Keratinocyte (primary cell): ENCODE data around the gene CDK13. TPM values are rescaled to one million over a fixed set of nuclear protein-coding genes. Genes with fewer than 3 reads are reported as not detected.

Source experiments
- DNase-seq: peaks from one replicate; pipeline ENCODE4 v3.0.0-alpha.2; 2011; ENCODE audit warnings: low read depth, missing footprints, low spot score
- FAIRE-seq: peaks from 2 replicates; lab custom pipeline; 2011; peaks lifted over from hg19 to GRCh38; lab: Jason Lieb, UNC
- H2AFZ ChIP-seq: 2 replicates; pipeline ENCODE4 v1.6.0; 2012; ENCODE audit warnings: low read length, control low read depth, inconsistent platforms; ENCODE audit not compliant: control insufficient read depth
- H3K27ac ChIP-seq: 2 replicates; pipeline ENCODE4 v1.5.1; 2011; ENCODE audit warnings: low read length; ENCODE audit not compliant: control insufficient read depth, insufficient read depth
- H3K27me3 ChIP-seq: 3 replicates; pipeline ENCODE4 v1.6.0; 2011; ENCODE audit warnings: low read length; ENCODE audit not compliant: control insufficient read depth, insufficient read depth; ENCODE audit errors: extremely low read depth
- H3K36me3 ChIP-seq, 2 experiments: 2 replicates in 1 of 2; 3 replicates in 1 of 2; pipeline ENCODE4 v1.5.1; 2011; ENCODE audit warnings: low read length in 2 of 2, mild to moderate bottlenecking in 1 of 2; ENCODE audit not compliant: control insufficient read depth in 2 of 2, insufficient read depth in 2 of 2; ENCODE audit errors: extremely low read depth in 1 of 2
- H3K4me1 ChIP-seq: 3 replicates; pipeline ENCODE4 v1.5.1; 2011; ENCODE audit warnings: low read length; ENCODE audit not compliant: control insufficient read depth, insufficient read depth; ENCODE audit errors: extremely low read depth
- H3K4me2 ChIP-seq: 3 replicates; pipeline ENCODE4 v1.6.0; 2011; ENCODE audit warnings: low read depth, low read length; ENCODE audit not compliant: control insufficient read depth, insufficient read depth; ENCODE audit errors: extremely low read depth
- H3K4me3 ChIP-seq, 3 experiments: fragments of 200-600 bp in 1 of 3; sonication (generic) in 1 of 3; 2 replicates in 2 of 3; 3 replicates in 1 of 3; pipeline ENCODE4 v1.5.1; 2011 to 2016; ENCODE audit warnings: low read length in 3 of 3, mild to moderate bottlenecking in 3 of 3, control low read depth in 2 of 3, inconsistent platforms in 1 of 3, low read depth in 1 of 3, mixed read lengths in 1 of 3, mixed run types in 1 of 3, moderate library complexity in 1 of 3; ENCODE audit not compliant: control insufficient read depth in 2 of 3, insufficient read depth in 2 of 3; ENCODE audit errors: extremely low read depth in 1 of 3
- H3K79me2 ChIP-seq: 2 replicates; pipeline ENCODE4 v1.6.0; 2012; ENCODE audit warnings: low read length; ENCODE audit not compliant: control insufficient read depth, insufficient read depth
- H3K9ac ChIP-seq: 3 replicates; pipeline ENCODE4 v1.6.0; 2011; ENCODE audit warnings: low read length; ENCODE audit not compliant: control insufficient read depth, insufficient read depth; ENCODE audit errors: extremely low read depth
- H3K9me1 ChIP-seq: 3 replicates; pipeline ENCODE4 v1.6.0; 2011; ENCODE audit warnings: low read length; ENCODE audit not compliant: control insufficient read depth, insufficient read depth; ENCODE audit errors: extremely low read depth
- H3K9me3 ChIP-seq: 2 replicates; pipeline ENCODE4 v1.5.1; 2012; ENCODE audit warnings: low read depth, low read length; ENCODE audit not compliant: control insufficient read depth
- H4K20me1 ChIP-seq: 3 replicates; pipeline ENCODE4 v1.6.0; 2011; ENCODE audit warnings: low read length; ENCODE audit not compliant: control insufficient read depth, insufficient read depth; ENCODE audit errors: extremely low read depth
- CTCF ChIP-seq, 3 experiments: IDR thresholded peaks in 1 of 3; conservative IDR thresholded peaks in 1 of 3; optimal IDR thresholded peaks in 1 of 3; 2 replicates in 2 of 3; 3 replicates in 1 of 3; pipeline versions ENCODE3 to v1.5.1; 2011; ENCODE audit warnings: low read length in 3 of 3, mild to moderate bottlenecking in 3 of 3, moderate library complexity in 2 of 3, control low read depth in 1 of 3, inconsistent platforms in 1 of 3; ENCODE audit not compliant: insufficient read depth in 2 of 3; ENCODE audit errors: extremely low read depth in 1 of 3
- EZH2 ChIP-seq: IDR thresholded peaks from one replicate; pipeline ENCODE4 v1.6.1; 2012; ENCODE audit warnings: inconsistent platforms, mild to moderate bottlenecking, low read length, moderate library complexity
- dilution Hi-C: fragments of 300-500 bp; cut with MboI; formaldehyde crosslinking; loops from one replicate; pipeline ENCODE4 v1.7.0; 2020; ENCODE audit warnings: low sequenced_read_pairs; ENCODE audit not compliant: extremely low pct_ligation_motif_present
- polyA plus RNA-seq, 5 experiments: library from polyadenylated mRNA; depleted of rRNA in 3 of 5; stranded (reverse) in 3 of 5; stranded (forward) in 1 of 5; unstranded in 1 of 5; fragments of >200 nt; gene quantifications; 1 replicate in 1 of 5; 2 replicates in 3 of 5; 3 replicates in 1 of 5; pipeline versions ENCODE4 v1.2.1 to v1.2.3, GENCODE V29; 2011 to 2012; ENCODE audit warnings: missing spikeins in 2 of 5, low read depth in 1 of 5, low replicate concordance in 1 of 5

CDK13 gene
- polyA plus RNA-seq, 1 donor (not counting 4 experiments of a cell fraction or from before 2014, with no cell fraction given) = 25.4 TPM

- FAIRE-seq (no peak), DNase-seq (no peak)
- Histone ChIP-seq H2AFZ (no peak overlapping the region), H3K27me3 (no peaks in the 10 kb centered on the region), H3K4me2 (no peak overlapping the region), H3K4me1 (no peaks in the 10 kb centered on the region), H3K27ac (no peak overlapping the region), H3K9me3 (no peaks in the 10 kb centered on the region), H3K9me1 (no peaks in the 10 kb centered on the region), H3K36me3 (no peaks in the 10 kb centered on the region), H3K4me3 (no peak overlapping the region), H3K9ac (no peak overlapping the region), H3K79me2 (no peaks in the 10 kb centered on the region), H4K20me1 (no peaks in the 10 kb centered on the region)
- TF ChIP-seq EZH2 = no peak
- TF ChIP-seq CTCF (optimal IDR thresholded peaks at IDR 0.05 in 1 of 3, IDR thresholded peaks at IDR 0.05 in 1 of 3, conservative IDR thresholded peaks at IDR 0.05 in 1 of 3; ENCODE audit: extremely low read depth in 1 of 3, insufficient read depth in 2 of 3, low read length in 3 of 3) = no peak
- dilution Hi-C loops = no loop called here
These were observed 41.9 kb upstream of the CDK13 start for GRCh38 chr7:39908141-39908540.

DNA sequence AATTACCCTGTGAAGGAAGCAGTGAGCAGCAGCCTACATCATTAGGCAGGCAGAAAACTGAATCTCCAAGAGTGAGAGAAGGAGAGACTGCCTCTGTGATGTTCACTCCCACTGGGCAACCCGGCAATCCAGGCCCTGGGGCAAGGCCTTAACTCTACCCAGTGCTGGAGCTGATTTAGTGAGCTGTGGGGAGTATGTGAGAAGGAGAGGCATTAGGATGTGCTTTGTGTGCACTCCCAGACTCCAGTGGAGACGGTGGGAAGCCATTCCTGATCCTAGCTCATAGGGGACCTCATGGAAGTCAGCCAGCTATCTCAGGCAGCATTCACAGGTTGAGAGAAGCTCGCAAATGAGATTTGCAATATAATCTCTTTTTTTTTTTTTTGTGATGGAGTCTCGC, 41.1 kb upstream of the CDK13 start:
- no peaks in the 10 kb centered on the region for H3K27me3 ChIP-seq
- no peak for TF ChIP-seq EZH2
- no peak for TF ChIP-seq CTCF (optimal IDR thresholded peaks at IDR 0.05 in 1 of 3, IDR thresholded peaks at IDR 0.05 in 1 of 3, conservative IDR thresholded peaks at IDR 0.05 in 1 of 3; ENCODE audit: extremely low read depth in 1 of 3, insufficient read depth in 2 of 3, low read length in 3 of 3)
- H3K27ac ChIP-seq = no peak overlapping the region
- no peaks in the 10 kb centered on the region for H3K79me2 ChIP-seq
- H3K4me3 ChIP-seq = no peak overlapping the region
- FAIRE-seq (no peak), DNase-seq (no peak)
- H3K4me1 ChIP-seq = no peaks in the 10 kb centered on the region
- H4K20me1 ChIP-seq = no peaks in the 10 kb centered on the region
- no peak overlapping the region for H2AFZ ChIP-seq
- no peak overlapping the region for H3K4me2 ChIP-seq
- no peaks in the 10 kb centered on the region for H3K9me1 ChIP-seq
- H3K36me3 ChIP-seq = no peaks in the 10 kb centered on the region
- dilution Hi-C loops = no loop called here
- no peaks in the 10 kb centered on the region for H3K9me3 ChIP-seq
- no peak overlapping the region for H3K9ac ChIP-seq
